Naive thymus-derived CD8-positive, alpha-beta T cell (primary cell): ENCODE results near the gene CLCC1. TPM values are rescaled to one million over a fixed set of nuclear protein-coding genes. Genes with fewer than 3 reads are reported as not detected.
"Not testable (repeated sequence)": the region's sequence is repeated elsewhere in the genome, so short reads cannot be mapped to it uniquely, and the experiment has no call there.

ENCODE experiments used
- ATAC-seq, 2 donors: fragments of 150-1000 bp; cut with Tn5 transposase in 1 of 2; sonication (Bioruptor Pico), chemical (Tn5 transposase) in 1 of 2; 1 replicate in 1 of 2; 2 replicates in 1 of 2; pipeline ENCODE4 v1.10.0; 2021; ENCODE audit warnings: mild to moderate bottlenecking in 2 of 2, moderate library complexity in 2 of 2
- POLR2A ChIA-PET: fragments of 350-600 bp; sonication (Branson Sonifier 250); formaldehyde crosslinking; loops from one replicate; lab custom pipeline; 2021; ENCODE audit warnings: antibody characterized with exemption; lab: Charles Lee
- DNase-seq, 10 donors: peaks; one replicate each; pipeline versions ENCODE4 v3.0.0 to v3.0.0-alpha.2; 2020 to 2022
- H3K27ac Mint-ChIP-seq, 10 donors: one replicate each; pipeline ENCODE4 v1.8.0; 2020 to 2022; ENCODE audit warnings: mild to moderate bottlenecking in 10 of 10, mixed read lengths in 10 of 10, moderate library complexity in 4 of 10, inconsistent platforms in 1 of 10
- H3K27me3 Mint-ChIP-seq, 5 donors: one replicate each; pipeline ENCODE4 v1.8.0; 2021 to 2022; ENCODE audit warnings: mixed read lengths in 5 of 5
- H3K36me3 Mint-ChIP-seq, 3 donors: one replicate each; pipeline ENCODE4 v1.8.0; 2020 to 2022; ENCODE audit warnings: mixed read lengths in 3 of 3, mild to moderate bottlenecking in 2 of 3, inconsistent platforms in 1 of 3
- H3K4me1 Mint-ChIP-seq, 4 donors: one replicate each; pipeline ENCODE4 v1.8.0; 2021 to 2022; ENCODE audit warnings: mixed read lengths in 4 of 4
- H3K4me3 Mint-ChIP-seq, 10 donors: one replicate each; pipeline ENCODE4 v1.8.0; 2020 to 2022; ENCODE audit warnings: mild to moderate bottlenecking in 10 of 10, mixed read lengths in 10 of 10, moderate library complexity in 6 of 10, inconsistent platforms in 1 of 10
- H3K9me3 Mint-ChIP-seq, 9 donors: one replicate each; pipeline ENCODE4 v1.8.0; 2020 to 2022; ENCODE audit warnings: mixed read lengths in 9 of 9, mild to moderate bottlenecking in 3 of 9, inconsistent platforms in 1 of 9, moderate library complexity in 1 of 9
- polyA plus RNA-seq, 3 donors: library from polyadenylated mRNA; unstranded; fragments of 300-500 nt; fragmentation: Illumina TruSeq; gene quantifications; one replicate each; pipeline ENCODE4 v1.2.3, GENCODE V29; 2021
- total RNA-seq, 8 experiments: library from RNA in 2 of 8; stranded (reverse) in 2 of 8; gene quantifications; one replicate each; pipeline ENCODE4 v1.2.3 and lab custom pipeline; 2021 to 2026

CLCC1 gene
- total RNA-seq (10 to 100 TPM; 25.0 to 25.4 TPM), polyA plus RNA-seq (10 to 100 TPM; 10.6 to 12.7 (median 10.8) TPM), total RNA-seq (lab: John Stamatoyannopoulos, UW) (31.2 to 55.6 (median 35.2) reads per million in 6 experiments)

- Mint-ChIP-seq H3K27ac (peak within 1 kb of the TSS; percentile 84 to 96 (median 95)), H3K9me3 (no peaks in the 10 kb centered on the region), H3K4me3 (peak within 1 kb of the TSS; percentile 83 to 95 (median 90)), H3K36me3 (peaks cover 0 to 23% (median 15%) of the 10 kb centered on the region in 3 donors), H3K4me1 (peaks cover 11 to 37% (median 27%) of the 10 kb centered on the region in 4 donors), H3K27me3 (peaks cover 0 to 14% (median 3%) of the 10 kb centered on the region in 5 donors)
- peak; percentile 93 for ATAC-seq
- DNase-seq = peak; percentile 82 to 95 (median 90)
- POLR2A ChIA-PET = interaction anchor here (0.6 to 1.8 kb wide), 10 partner anchors 11 to 302 kb away, joined by 3 to 12 read pairs (median 4); partner anchors contain the start of genes HENMT1, PRPF38B, TAF13 and WDR47
These were observed at the start of gene CLCC1 for GRCh38 chr1:108963052-108963686. Gene CLCC1, minus strand, starts transcription at chr1:108963484. Its CDS starts 13,047 bp downstream, at chr1:108950437.

GRCh38 chr1:109011335-109011734, 48.1 kb upstream of the CLCC1 start:
- Mint-ChIP-seq H3K9me3 (peaks cover 0 to 4% (median 1%) of the 10 kb centered on the region in 9 donors), H3K4me3 (no peak overlapping the region), H3K36me3 (peaks cover 3 to 57% (median 31%) of the 10 kb centered on the region in 3 donors), H3K27ac (no peak overlapping the region), H3K4me1 (no peaks in the 10 kb centered on the region), H3K27me3 (no peaks in the 10 kb centered on the region)
- POLR2A ChIA-PET = interaction anchor here (1.0 kb wide), 1 partner anchor 89 kb away, joined by 3 read pairs; no protein-coding TSS in a partner anchor
- no peak for ATAC-seq
- DNase-seq = no peak

GRCh38 chr1:108996622-108997021, 33.3 kb upstream of the CLCC1 start:
- Mint-ChIP-seq H3K36me3 (peaks cover 17 to 68% (median 40%) of the 10 kb centered on the region in 3 donors), H3K9me3 (peaks cover 0 to 13% (median 5%) of the 10 kb centered on the region in 9 donors)
- H3K4me1 Mint-ChIP-seq, H3K27me3 Mint-ChIP-seq, H3K27ac Mint-ChIP-seq, POLR2A ChIA-PET, ATAC-seq, H3K4me3 Mint-ChIP-seq, DNase-seq: not testable (repeated sequence)

GRCh38 chr1:108983114-108983513, 19.8 kb upstream of the CLCC1 start:
- peaks cover 5 to 59% (median 23%) of the 10 kb centered on the region in 3 donors for H3K36me3 Mint-ChIP-seq
- no peaks in the 10 kb centered on the region for H3K9me3 Mint-ChIP-seq
- DNase-seq (no peak), ATAC-seq (no peak)
- H3K4me1 Mint-ChIP-seq = peaks cover 0 to 3% (median 0%) of the 10 kb centered on the region in 4 donors
- POLR2A ChIA-PET = no interaction called here
- no peaks in the 10 kb centered on the region for H3K27me3 Mint-ChIP-seq
- H3K4me3 Mint-ChIP-seq = no peak overlapping the region
- no peak overlapping the region for H3K27ac Mint-ChIP-seq

- Mint-ChIP-seq H3K27me3 (no peaks in the 10 kb centered on the region), H3K4me1 (no peaks in the 10 kb centered on the region), H3K36me3 (peaks cover 5 to 65% (median 30%) of the 10 kb centered on the region in 3 donors), H3K9me3 (no peaks in the 10 kb centered on the region), H3K4me3 (no peak overlapping the region), H3K27ac (peak overlapping the region in 1 of 10 donors; percentile 16)
- ATAC-seq (no peak), DNase-seq (no peak)
- POLR2A ChIA-PET = no interaction called here
These were observed 13.4 kb upstream of the CLCC1 start for GRCh38 chr1:108976658-108977057.

GRCh38 chr1:108972951-108973350, 9.7 kb upstream of the CLCC1 start:
- Mint-ChIP-seq H3K27ac (peak overlapping the region in 1 of 10 donors; percentile 14), H3K4me3 (no peak overlapping the region), H3K4me1 (no peaks in the 10 kb centered on the region), H3K9me3 (peaks cover 0 to 4% (median 0%) of the 10 kb centered on the region in 9 donors), H3K36me3 (peaks cover 4 to 50% (median 24%) of the 10 kb centered on the region in 3 donors), H3K27me3 (no peaks in the 10 kb centered on the region)
- POLR2A ChIA-PET = no interaction called here
- no peak for DNase-seq
- ATAC-seq = no peak

- ATAC-seq (no peak), DNase-seq (no peak)
- H3K9me3 Mint-ChIP-seq = peaks cover 0 to 4% (median 0%) of the 10 kb centered on the region in 9 donors
- no peak overlapping the region for H3K4me3 Mint-ChIP-seq
- POLR2A ChIA-PET = no interaction called here
- H3K4me1 Mint-ChIP-seq = no peaks in the 10 kb centered on the region
- no peaks in the 10 kb centered on the region for H3K27me3 Mint-ChIP-seq
- peaks cover 4 to 28% (median 18%) of the 10 kb centered on the region in 3 donors for H3K36me3 Mint-ChIP-seq
- H3K27ac Mint-ChIP-seq = no peak overlapping the region
These were observed 6.1 kb upstream of the CLCC1 start for GRCh38 chr1:108969346-108969745.

GRCh38 chr1:108962681-108963051, 618 bp downstream of the CLCC1 start:
- Mint-ChIP-seq H3K27me3 (peaks cover 0 to 14% (median 3%) of the 10 kb centered on the region in 5 donors), H3K27ac (peak overlapping the region; percentile 70 to 96 (median 93)), H3K9me3 (no peaks in the 10 kb centered on the region), H3K4me1 (peaks cover 14 to 42% (median 32%) of the 10 kb centered on the region in 4 donors), H3K4me3 (peak overlapping the region; percentile 82 to 95 (median 88)), H3K36me3 (peaks cover 0 to 26% (median 15%) of the 10 kb centered on the region in 3 donors)
- ATAC-seq (peak; percentile 8 to 9), DNase-seq (peak in 5 of 10 donors; percentile 14 to 63 (median 19))
- POLR2A ChIA-PET = interaction anchor here (0.6 to 1.8 kb wide), 7 partner anchors 10 to 271 kb away, joined by 3 to 12 read pairs (median 5); partner anchors contain the start of genes PRPF38B, TAF13 and WDR47

GRCh38 chr1:108961752-108962486, 1.4 kb downstream of the CLCC1 start:
- Mint-ChIP-seq H3K27ac (peak overlapping the region in 9 of 10 donors; percentile 84 to 96 (median 95)), H3K27me3 (peaks cover 0 to 14% (median 3%) of the 10 kb centered on the region in 5 donors), H3K4me1 (peaks cover 17 to 50% (median 39%) of the 10 kb centered on the region in 4 donors), H3K4me3 (peak overlapping the region; percentile 82 to 95 (median 88)), H3K9me3 (no peaks in the 10 kb centered on the region), H3K36me3 (peaks cover 0 to 29% (median 15%) of the 10 kb centered on the region in 3 donors)
- ATAC-seq (no peak), DNase-seq (no peak)
- POLR2A ChIA-PET = interaction anchor here (1.6 to 1.8 kb wide), 2 partner anchors 138 to 270 kb away, joined by 7 to 12 read pairs; partner anchors contain the start of gene PRPF38B

- POLR2A ChIA-PET = no interaction called here
- peaks cover 0 to 14% (median 3%) of the 10 kb centered on the region in 5 donors for H3K27me3 Mint-ChIP-seq
- no peak overlapping the region for H3K27ac Mint-ChIP-seq
- peaks cover 0 to 32% (median 18%) of the 10 kb centered on the region in 3 donors for H3K36me3 Mint-ChIP-seq
- H3K4me3 Mint-ChIP-seq = no peak overlapping the region
- DNase-seq (peak in 1 of 10 donors; percentile 23), ATAC-seq (no peak)
- peaks cover 22 to 57% (median 46%) of the 10 kb centered on the region in 4 donors for H3K4me1 Mint-ChIP-seq
- peaks cover 0 to 4% (median 0%) of the 10 kb centered on the region in 9 donors for H3K9me3 Mint-ChIP-seq
These were observed 2.1 kb downstream of the CLCC1 start for GRCh38 chr1:108961198-108961597.

- Mint-ChIP-seq H3K4me1 (peaks cover 24 to 62% (median 51%) of the 10 kb centered on the region in 4 donors), H3K27ac (no peak overlapping the region), H3K27me3 (peaks cover 0 to 14% (median 3%) of the 10 kb centered on the region in 5 donors), H3K4me3 (peak overlapping the region in 3 of 10 donors; percentile 21 to 53 (median 42)), H3K36me3 (peaks cover 0 to 36% (median 22%) of the 10 kb centered on the region in 3 donors), H3K9me3 (peaks cover 0 to 7% (median 0%) of the 10 kb centered on the region in 9 donors)
- DNase-seq = no peak
- no peak for ATAC-seq
- POLR2A ChIA-PET = no interaction called here
These were observed 2.6 kb downstream of the CLCC1 start for GRCh38 chr1:108960719-108961118.

GRCh38 chr1:108957888-108958287, 5.4 kb downstream of the CLCC1 start:
- H3K4me1 Mint-ChIP-seq = peaks cover 29 to 67% (median 57%) of the 10 kb centered on the region in 4 donors
- peaks cover 0 to 7% (median 0%) of the 10 kb centered on the region in 9 donors for H3K9me3 Mint-ChIP-seq
- peaks cover 0 to 14% (median 3%) of the 10 kb centered on the region in 5 donors for H3K27me3 Mint-ChIP-seq
- ATAC-seq (no peak), DNase-seq (no peak)
- H3K36me3 Mint-ChIP-seq = peaks cover 0 to 57% (median 38%) of the 10 kb centered on the region in 3 donors
- POLR2A ChIA-PET = no interaction called here
- peak overlapping the region in 2 of 10 donors; percentile 35 to 75 for H3K27ac Mint-ChIP-seq
- H3K4me3 Mint-ChIP-seq = peak overlapping the region in 2 of 10 donors; percentile 47 to 60
